ENCODE data around the gene CTNNAL1. TPM values are rescaled to one million over a fixed set of nuclear protein-coding genes. Genes with fewer than 3 reads are reported as not detected.

CTNNAL1 gene
- total and polyA plus RNA-seq, 2 donors (not counting 3 experiments of a cell fraction or from before 2014, with no cell fraction given), result 29.5 to 76.2 TPM

GRCh38 chr9:108911820-108912219, 101.5 kb downstream of the CTNNAL1 start:
- DNase-seq (ENCODE audit: low read depth, low spot score), result no peak
- Histone ChIP-seq H3K4me2 (ENCODE audit: insufficient read depth, low read length) (no peak overlapping the region), H3K36me3 (ENCODE audit: control insufficient read depth in 2 of 2, extremely low read depth in 1 of 2, insufficient read depth in 2 of 2, low read length in 2 of 2) (peaks cover 12 to 19% of the 10 kb centered on the region in 2 experiments), H3K4me1 (ENCODE audit: control insufficient read depth, extremely low read depth, insufficient read depth, low read length) (no peaks in the 10 kb centered on the region), H4K20me1 (replicated peaks; ENCODE audit: control insufficient read depth, extremely low read depth, insufficient read depth, low read length) (no peaks in the 10 kb centered on the region), H3K9me1 (replicated peaks; ENCODE audit: control insufficient read depth, extremely low read depth, insufficient read depth, low read length) (no peaks in the 10 kb centered on the region), H3K27ac (ENCODE audit: insufficient read depth, low read depth, low read length) (no peak overlapping the region), H2AFZ (ENCODE audit: low read depth, low read length) (no peak overlapping the region), H3K9ac (replicated peaks; ENCODE audit: extremely low read depth, insufficient read depth, low read length) (no peak overlapping the region), H3K9me3 (replicated peaks; ENCODE audit: control insufficient read depth, insufficient read depth, low read length) (no peaks in the 10 kb centered on the region), H3K79me2 (ENCODE audit: control insufficient read depth, insufficient read depth, low read length) (no peaks in the 10 kb centered on the region), H3K4me3 (replicated peaks in 1 of 3; ENCODE audit: insufficient read depth in 1 of 3, low read depth in 1 of 3, low read length in 3 of 3) (no peak overlapping the region), H3K27me3 (ENCODE audit: control insufficient read depth in 2 of 2, insufficient read depth in 2 of 2, low read length in 2 of 2) (no peaks in the 10 kb centered on the region)
- ChIA-PET CTCF (interaction anchor here (0.8 kb wide), 1 partner anchor 42 kb away, joined by 3 read pairs; no protein-coding TSS in a partner anchor), POLR2A (no interaction called here)
- dilution Hi-C loops (cut with MboI; ENCODE audit: extremely low pct_ligation_motif_present, low sequenced_read_pairs) (no loop called here), intact Hi-C loops (cut with micrococcal nuclease) (no loop called here)
- TF ChIP-seq JUN (IDR thresholded peaks at IDR 0.05; ENCODE audit: borderline replicate concordance, insufficient read depth, insufficient read length, low read depth) (no peak), CTCF (IDR thresholded peaks at IDR 0.05; ENCODE audit: extremely low read depth in 1 of 2, insufficient read depth in 1 of 2, low read depth in 1 of 2, low read length in 2 of 2) (no peak), MAX (IDR thresholded peaks at IDR 0.05; ENCODE audit: insufficient read depth, insufficient read length) (no peak), FOS (IDR thresholded peaks at IDR 0.05; ENCODE audit: borderline replicate concordance, insufficient read depth, low read length) (no peak), POLR2AphosphoS5 (IDR thresholded peaks at IDR 0.05; ENCODE audit: insufficient read depth, low read depth, low read length) (no peak), GATA2 (IDR thresholded peaks at IDR 0.05; ENCODE audit: insufficient read depth, insufficient read length, low read depth, low read length) (no peak), EZH2 (IDR thresholded peaks at IDR 0.05; ENCODE audit: borderline replicate concordance, low read depth, low read length, severe bottlenecking) (no peak)
- no peak for FAIRE-seq
- BruUV-seq (replicated peaks), result no TSS peak
